HepG2 (cell line): ENCODE results near the gene SKIDA1. TPM values are rescaled to one million over a fixed set of nuclear protein-coding genes. Genes with fewer than 3 reads are reported as not detected.
A peak's percentile ranks its signal among the peaks of the same experiment; 100 is the strongest.

Experiments used
- ASH2L ChIP-seq: fragments of 300-600, 200-600 bp; sonication (generic); IDR thresholded peaks from 2 replicates; pipeline ENCODE4 v1.7.0; 2017; ENCODE audit warnings: low read depth, mild to moderate bottlenecking, moderate library complexity, mixed read lengths, low read length; ENCODE audit not compliant: insufficient read length
- CBX2 ChIP-seq, 2 experiments: fragments of 200-600 bp in 1 of 2; sonication (generic); formaldehyde crosslinking in 1 of 2; IDR thresholded peaks; 2 replicates each; pipeline versions ENCODE4 v1.7.0 to v1.8.1; 2018 to 2022; ENCODE audit warnings: low read depth in 2 of 2, low read length in 1 of 2, mild to moderate bottlenecking in 1 of 2, missing genetic modification reagents in 1 of 2
- DPF2 ChIP-seq: sonication (generic); formaldehyde crosslinking; IDR thresholded peaks from 2 replicates; pipeline ENCODE4 v1.4.0; 2020; ENCODE audit warnings: mild to moderate bottlenecking, low read depth, missing genetic modification reagents, borderline replicate concordance
- E2F2 ChIP-seq: sonication (generic); formaldehyde crosslinking; IDR thresholded peaks from 2 replicates; pipeline ENCODE4 v1.4.0; 2020; ENCODE audit warnings: missing genetic modification reagents, borderline replicate concordance
- EZH2 ChIP-seq: conservative IDR thresholded peaks from 2 replicates; pipeline ENCODE4 v1.6.1; 2012; ENCODE audit warnings: mild to moderate bottlenecking, low read depth, low read length, moderate library complexity
- GATAD2A ChIP-seq: IDR thresholded peaks from 2 replicates; pipeline ENCODE4 v1.6.1; 2016
- IRX3 ChIP-seq: sonication (generic); formaldehyde crosslinking; IDR thresholded peaks from 2 replicates; pipeline ENCODE4 v1.8.1; 2023; ENCODE audit warnings: mild to moderate bottlenecking, low read depth, missing genetic modification reagents, borderline replicate concordance
- LCORL ChIP-seq, 2 experiments: fragments of 450-650 bp in 1 of 2; sonication (generic) in 1 of 2; formaldehyde crosslinking in 1 of 2; IDR thresholded peaks; 2 replicates each; pipeline versions ENCODE4 v1.5.0 to v1.6.1; 2017 to 2020; ENCODE audit warnings: antibody characterized with exemption in 1 of 2, missing genetic modification reagents in 1 of 2
- MLLT10 ChIP-seq: sonication (generic); formaldehyde crosslinking; IDR thresholded peaks from 2 replicates; pipeline ENCODE4 v1.4.0; 2020; ENCODE audit warnings: missing genetic modification reagents
- NR2F2 ChIP-seq: IDR thresholded peaks from 2 replicates; pipeline ENCODE4 v1.6.1; 2012; ENCODE audit warnings: low read depth, inconsistent platforms, borderline replicate concordance
- PLSCR1 ChIP-seq: sonication (generic); formaldehyde crosslinking; IDR thresholded peaks from 2 replicates; pipeline ENCODE4 v1.5.0; 2020; ENCODE audit warnings: missing genetic modification reagents, mild to moderate bottlenecking, borderline replicate concordance
- STAT5B ChIP-seq: sonication (generic); formaldehyde crosslinking; IDR thresholded peaks from 2 replicates; pipeline ENCODE4 v1.4.0; 2020; ENCODE audit warnings: missing genetic modification reagents
- TBL1XR1 ChIP-seq: fragments of 150-350 bp; IDR thresholded peaks from 2 replicates; pipeline ENCODE4 v1.6.1; 2014; ENCODE audit warnings: borderline replicate concordance, low read length; ENCODE audit not compliant: partially characterized antibody
- THYN1 ChIP-seq: sonication (generic); formaldehyde crosslinking; IDR thresholded peaks from 2 replicates; pipeline ENCODE4 v1.8.1; 2023; ENCODE audit warnings: low read depth, mild to moderate bottlenecking, moderate library complexity, missing genetic modification reagents, borderline replicate concordance
- ZFP37 ChIP-seq: sonication (generic); formaldehyde crosslinking; IDR thresholded peaks from 2 replicates; pipeline ENCODE4 v1.4.0; 2020; ENCODE audit warnings: missing genetic modification reagents, borderline replicate concordance
- ZNF337 ChIP-seq: sonication (generic); formaldehyde crosslinking; IDR thresholded peaks from 2 replicates; pipeline ENCODE4 v1.5.1; 2020; ENCODE audit warnings: missing genetic modification reagents, low read depth, mild to moderate bottlenecking, borderline replicate concordance
- ZNF547 ChIP-seq: sonication (generic); formaldehyde crosslinking; IDR thresholded peaks from 2 replicates; pipeline ENCODE4 v1.5.1; 2020; ENCODE audit warnings: mild to moderate bottlenecking, missing genetic modification reagents
- ZNF678 ChIP-seq: sonication (generic); formaldehyde crosslinking; IDR thresholded peaks from 2 replicates; pipeline ENCODE4 v1.4.0; 2020; ENCODE audit warnings: mild to moderate bottlenecking, missing genetic modification reagents
- ZNF75D ChIP-seq: sonication (generic); formaldehyde crosslinking; IDR thresholded peaks from 2 replicates; pipeline ENCODE4 v1.8.1; 2023; ENCODE audit warnings: missing genetic modification reagents, mild to moderate bottlenecking, borderline replicate concordance
- ZNF781 ChIP-seq: sonication (generic); formaldehyde crosslinking; IDR thresholded peaks from 2 replicates; pipeline ENCODE4 v1.5.1; 2020; ENCODE audit warnings: borderline replicate concordance, mild to moderate bottlenecking, missing genetic modification reagents; ENCODE audit errors: not compliant biosample characterization
- ZNF782 ChIP-seq: sonication (generic); formaldehyde crosslinking; IDR thresholded peaks from 2 replicates; pipeline ENCODE4 v1.4.0; 2020; ENCODE audit warnings: missing genetic modification reagents, mild to moderate bottlenecking, borderline replicate concordance
- polyA plus RNA-seq, 8 experiments: library from polyadenylated mRNA; depleted of rRNA in 3 of 8; stranded (reverse) in 7 of 8; unstranded in 1 of 8; fragments of >200 nt; fragmentation: Illumina TruSeq in 4 of 8; extraction: Trizol in 4 of 8; gene quantifications; 2 replicates each; pipeline versions ENCODE4 v1.2.1 to v1.2.3, GENCODE V29; 2011 to 2016; ENCODE audit warnings: low read depth in 4 of 8, missing spikeins in 1 of 8, mixed read lengths in 1 of 8; ENCODE audit not compliant: insufficient read depth in 1 of 8
- total RNA-seq, 5 experiments: library from RNA; depleted of rRNA; stranded (reverse); fragments of >200 nt; fragmentation: Illumina TruSeq; extraction: Trizol; gene quantifications; 2 replicates each; pipeline ENCODE4 v1.2.3, GENCODE V29; 2016; ENCODE audit warnings: low read depth in 1 of 5
- TF ChIP-seq, protein P1 (sequence below): sonication (generic); formaldehyde crosslinking; IDR thresholded peaks from 2 replicates; pipeline ENCODE4 v1.4.0; 2020; ENCODE audit warnings: mild to moderate bottlenecking, missing genetic modification reagents
- TF ChIP-seq, protein P2 (sequence below): sonication (generic); formaldehyde crosslinking; IDR thresholded peaks from 2 replicates; pipeline ENCODE4 v1.8.0; 2022; ENCODE audit warnings: missing genetic modification reagents, mild to moderate bottlenecking, borderline replicate concordance

The SKIDA1 gene
- total and polyA plus RNA-seq, 2 of the 13 experiments (the other 11 are each of a cell fraction or from before 2014, with no cell fraction given) = 0.73 to 1.5 TPM

DNA sequence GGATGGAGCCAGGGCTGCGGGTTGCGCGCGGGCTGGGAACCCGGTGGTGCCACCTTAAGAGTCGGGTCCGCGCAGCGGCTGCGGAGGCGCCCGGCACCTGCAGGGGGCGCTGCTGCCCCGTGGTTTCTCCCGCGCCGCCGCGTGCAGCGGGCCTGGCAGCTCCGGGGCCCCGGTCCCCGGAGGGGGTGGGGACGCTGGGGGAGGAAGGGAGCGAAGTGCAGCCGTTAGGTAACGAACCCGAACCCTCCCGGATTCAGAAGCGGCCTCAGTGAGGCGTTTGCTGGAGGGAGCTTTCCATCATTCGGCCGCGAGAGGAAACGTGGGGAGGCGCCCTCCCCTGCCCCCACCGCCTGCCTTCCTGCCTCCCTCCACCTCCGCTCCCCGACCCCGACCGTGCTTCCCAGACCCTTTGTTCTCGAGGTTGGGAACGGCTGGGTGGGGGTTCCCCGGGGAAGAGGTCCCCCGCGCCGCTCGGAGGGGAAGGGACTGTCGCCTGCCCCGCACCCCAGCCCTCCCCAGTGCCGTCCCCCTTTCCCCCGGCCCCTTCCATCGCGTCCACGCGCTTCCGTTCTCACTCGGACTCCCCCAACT, 29.6 kb downstream of the SKIDA1 start (continued):
- peak; percentile 85 for TF ChIP-seq TBL1XR1
- TF ChIP-seq IRX3 (CRISPR knock-in tag) = peak; percentile 87
- TF ChIP-seq DPF2 (CRISPR knock-in tag) = no peak; the same call in none of the 2 replicates
- peak; percentile 45 for TF ChIP-seq ASH2L
- peak; percentile 45; the same call in 1 of the 2 replicates for TF ChIP-seq ZNF337 (CRISPR knock-in tag)
- 0 out of 2 replicates have a peak, but pooled peaks have one; percentile 16 for TF ChIP-seq ZNF782
- peak; percentile 78; the same call in 1 of the 2 replicates for TF ChIP-seq LCORL (IDR thresholded peaks at IDR 0.05)
- TF ChIP-seq LCORL (CRISPR knock-in tag; IDR thresholded peaks at IDR 0.05) = peak; percentile 89
- no peak for TF ChIP-seq STAT5B
- no peak for TF ChIP-seq PLSCR1 (CRISPR knock-in tag)
- no peak for TF ChIP-seq CBX2 (IDR thresholded peaks at IDR 0.05; ENCODE audit: low read depth, low read length)
- TF ChIP-seq CBX2 (CRISPR knock-in tag; IDR thresholded peaks at IDR 0.05; ENCODE audit: low read depth) = peak; percentile 70; the same call in 1 of the 2 replicates
- TF ChIP-seq NR2F2 = no peak
- TF ChIP-seq EZH2 = no peak
- peak; percentile 74 for TF ChIP-seq GATAD2A (CRISPR knock-in tag)
- peak; percentile 83 for TF ChIP-seq ZNF547 (CRISPR knock-in tag)
- TF ChIP-seq ZNF781 (CRISPR knock-in tag) = no peak
- 0 out of 2 replicates have a peak, but pooled peaks have one; percentile 36 for TF ChIP-seq THYN1 (CRISPR knock-in tag)
- TF ChIP-seq E2F2 = no peak
- no peak for TF ChIP-seq MLLT10 (CRISPR knock-in tag)
- TF ChIP-seq ZNF75D (CRISPR knock-in tag) = no peak
- TF ChIP-seq ZNF678 (CRISPR knock-in tag) = no peak; the same call in 1 of the 2 replicates
- TF ChIP-seq, protein P1, sequence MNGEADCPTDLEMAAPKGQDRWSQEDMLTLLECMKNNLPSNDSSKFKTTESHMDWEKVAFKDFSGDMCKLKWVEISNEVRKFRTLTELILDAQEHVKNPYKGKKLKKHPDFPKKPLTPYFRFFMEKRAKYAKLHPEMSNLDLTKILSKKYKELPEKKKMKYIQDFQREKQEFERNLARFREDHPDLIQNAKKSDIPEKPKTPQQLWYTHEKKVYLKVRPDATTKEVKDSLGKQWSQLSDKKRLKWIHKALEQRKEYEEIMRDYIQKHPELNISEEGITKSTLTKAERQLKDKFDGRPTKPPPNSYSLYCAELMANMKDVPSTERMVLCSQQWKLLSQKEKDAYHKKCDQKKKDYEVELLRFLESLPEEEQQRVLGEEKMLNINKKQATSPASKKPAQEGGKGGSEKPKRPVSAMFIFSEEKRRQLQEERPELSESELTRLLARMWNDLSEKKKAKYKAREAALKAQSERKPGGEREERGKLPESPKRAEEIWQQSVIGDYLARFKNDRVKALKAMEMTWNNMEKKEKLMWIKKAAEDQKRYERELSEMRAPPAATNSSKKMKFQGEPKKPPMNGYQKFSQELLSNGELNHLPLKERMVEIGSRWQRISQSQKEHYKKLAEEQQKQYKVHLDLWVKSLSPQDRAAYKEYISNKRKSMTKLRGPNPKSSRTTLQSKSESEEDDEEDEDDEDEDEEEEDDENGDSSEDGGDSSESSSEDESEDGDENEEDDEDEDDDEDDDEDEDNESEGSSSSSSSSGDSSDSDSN (CRISPR knock-in tag) = peak; percentile 94
- TF ChIP-seq, protein P2, sequence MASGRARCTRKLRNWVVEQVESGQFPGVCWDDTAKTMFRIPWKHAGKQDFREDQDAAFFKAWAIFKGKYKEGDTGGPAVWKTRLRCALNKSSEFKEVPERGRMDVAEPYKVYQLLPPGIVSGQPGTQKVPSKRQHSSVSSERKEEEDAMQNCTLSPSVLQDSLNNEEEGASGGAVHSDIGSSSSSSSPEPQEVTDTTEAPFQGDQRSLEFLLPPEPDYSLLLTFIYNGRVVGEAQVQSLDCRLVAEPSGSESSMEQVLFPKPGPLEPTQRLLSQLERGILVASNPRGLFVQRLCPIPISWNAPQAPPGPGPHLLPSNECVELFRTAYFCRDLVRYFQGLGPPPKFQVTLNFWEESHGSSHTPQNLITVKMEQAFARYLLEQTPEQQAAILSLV (CRISPR knock-in tag) = peak; percentile 12; the same call in 1 of the 2 replicates
- peak; percentile 67; the same call in 1 of the 2 replicates for TF ChIP-seq ZFP37 (CRISPR knock-in tag)
